Stimulated activated CD4-positive, alpha-beta T cell treated with anti-CD3 and anti-CD28 coated beads, Interleukin-1b, Interleukin-23, amount 100 ng/mL, for 4 hours (primary cell): ENCODE measurements around the gene KCTD12.

ENCODE experiments used
- DNase-seq, 2 donors: peaks; one replicate each; pipeline ENCODE4 v3.0.0-alpha.2; 2020; ENCODE audit warnings: low read depth in 2 of 2

KCTD12 gene

DNA sequence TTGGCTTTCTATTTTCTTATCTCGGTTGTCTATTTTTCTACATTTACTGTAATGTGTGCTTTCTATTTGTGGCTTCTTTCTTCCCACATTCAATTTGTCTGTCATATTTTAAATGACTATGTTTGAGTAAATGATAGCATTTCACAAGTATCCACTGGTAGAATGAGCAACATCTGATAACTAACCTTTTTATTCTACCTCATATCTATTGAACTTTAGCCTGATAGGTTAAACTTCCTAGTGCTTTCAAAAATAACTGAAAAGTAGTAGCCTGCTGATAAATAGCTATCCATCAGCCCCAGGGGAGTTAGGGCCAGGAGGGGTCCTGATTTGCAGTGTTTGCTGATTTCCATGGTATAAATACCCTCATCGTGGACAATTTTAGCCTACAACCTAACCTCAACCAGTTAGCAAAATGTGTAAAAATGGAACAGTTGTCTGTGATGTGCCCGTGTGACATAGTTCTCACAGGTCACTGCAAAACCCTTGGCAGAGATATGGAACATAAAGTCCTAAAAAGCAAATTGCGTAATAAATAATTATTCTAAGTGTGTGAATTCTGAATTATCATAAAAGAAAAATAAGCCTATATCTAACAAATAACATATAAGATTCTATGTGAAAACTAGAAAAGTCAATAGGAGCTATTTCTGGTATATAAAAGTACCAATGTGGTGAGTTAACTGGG lies 32.1 kb downstream of the KCTD12 start:
- DNase-seq = no peak

- no peak for DNase-seq
These were observed 32.7 kb downstream of the KCTD12 start for GRCh38 chr13:76853481-76853880.

DNA sequence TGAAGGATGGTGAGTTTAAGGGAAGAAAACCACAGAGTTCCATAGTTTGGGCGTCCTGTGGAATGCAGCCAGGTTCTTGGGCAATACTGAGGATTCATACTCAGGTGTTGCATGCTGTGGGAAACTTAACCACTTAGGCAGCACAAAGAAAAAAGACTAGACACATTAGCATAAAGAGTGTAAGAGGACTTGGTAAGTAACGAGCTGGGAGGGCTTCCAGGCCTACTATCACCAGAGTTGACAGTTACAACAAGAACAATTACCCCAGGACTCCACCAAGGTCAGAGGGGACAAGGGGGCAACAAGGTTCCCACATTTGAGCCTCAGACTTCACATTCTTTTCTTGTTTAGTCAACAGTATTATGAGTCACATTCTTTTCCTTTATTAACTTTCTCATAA lies 33.2 kb downstream of the KCTD12 start:
- DNase-seq = no peak

DNA sequence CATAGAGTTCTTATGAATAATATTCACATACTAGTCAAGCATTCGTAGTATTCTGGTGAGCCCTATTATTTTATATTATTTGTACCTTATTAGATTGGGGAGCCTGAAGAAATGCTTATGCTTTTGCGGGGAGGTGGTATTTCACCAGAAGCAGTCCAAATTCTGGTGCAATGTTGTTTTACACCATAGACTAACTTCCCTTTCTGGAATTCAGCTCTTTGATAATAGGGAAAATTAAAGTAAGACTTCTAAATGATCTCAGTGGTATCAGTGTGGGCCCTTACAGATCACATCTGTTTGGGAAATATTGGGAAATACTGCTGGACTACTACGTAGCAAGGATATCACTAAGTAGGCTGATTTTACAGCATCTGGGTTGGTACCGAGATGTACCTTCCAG lies 34.2 kb downstream of the KCTD12 start:
- no peak for DNase-seq

- no peak for DNase-seq
These were observed 36.7 kb downstream of the KCTD12 start for GRCh38 chr13:76849493-76849892.

- no peak for DNase-seq
These were observed 37.6 kb downstream of the KCTD12 start for GRCh38 chr13:76848596-76848995.

DNA sequence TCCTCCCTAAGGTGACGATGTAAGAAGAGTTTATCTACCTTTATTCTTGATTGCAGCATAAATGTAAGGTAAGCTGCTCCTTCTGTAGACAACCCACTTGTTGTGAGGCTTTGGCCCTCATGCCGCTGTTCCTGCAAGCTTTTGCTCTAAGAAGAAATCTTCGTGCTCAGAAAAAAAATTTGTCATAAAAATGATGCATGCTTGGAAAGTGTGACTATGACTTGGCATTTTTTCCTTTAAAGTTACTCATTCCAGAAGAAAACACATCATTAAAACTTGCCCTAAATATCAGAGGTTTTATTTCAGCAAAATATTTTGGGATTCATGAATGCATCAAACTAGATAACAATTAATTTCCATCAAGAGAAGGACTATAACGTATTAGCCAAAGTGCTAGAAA lies 39.8 kb downstream of the KCTD12 start:
- no peak for DNase-seq

GRCh38 chr13:76845865-76846264 lies 40.3 kb downstream of the KCTD12 start:
- no peak for DNase-seq

- DNase-seq = no peak
These were observed 40.8 kb downstream of the KCTD12 start for GRCh38 chr13:76845367-76845766.

GRCh38 chr13:76837801-76838200 lies 48.4 kb downstream of the KCTD12 start:
- no peak for DNase-seq

GRCh38 chr13:76836311-76836710 lies 49.9 kb downstream of the KCTD12 start:
- no peak for DNase-seq

- DNase-seq = no peak
These were observed 52.7 kb downstream of the KCTD12 start for GRCh38 chr13:76833441-76833954.

DNA sequence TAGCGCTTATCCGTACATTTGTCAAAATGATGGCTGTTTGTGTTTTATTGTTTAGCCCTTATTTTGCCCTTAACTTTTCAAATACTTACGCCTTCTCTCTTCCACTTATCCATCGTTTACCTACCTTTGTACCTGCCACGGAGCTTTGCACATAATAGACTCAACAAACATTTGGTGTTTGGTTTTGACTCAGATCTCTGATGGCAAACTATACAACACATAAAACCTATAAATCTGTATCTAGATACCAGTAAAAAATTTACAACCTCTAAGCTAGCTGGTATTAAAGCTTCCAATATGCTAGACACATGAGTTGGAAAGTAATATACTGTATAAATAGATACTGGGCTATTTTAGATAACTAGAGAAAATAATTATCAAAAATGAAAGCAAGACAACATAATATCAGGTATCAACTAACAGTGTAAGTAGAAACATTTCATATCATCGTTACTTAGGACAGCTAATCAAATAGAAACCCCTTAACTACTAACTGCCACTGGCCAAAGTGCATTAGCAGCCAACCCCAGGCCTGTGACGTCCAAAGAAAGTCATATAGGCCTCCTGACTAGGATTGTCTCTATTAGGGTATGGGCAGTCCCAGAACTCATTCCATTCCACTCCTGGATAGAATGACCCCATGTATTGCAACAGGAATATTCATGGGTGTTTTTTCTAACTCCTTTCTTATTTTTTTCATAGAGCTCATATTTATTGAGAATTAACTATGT lies 53.8 kb downstream of the KCTD12 start:
- no peak for DNase-seq

DNA sequence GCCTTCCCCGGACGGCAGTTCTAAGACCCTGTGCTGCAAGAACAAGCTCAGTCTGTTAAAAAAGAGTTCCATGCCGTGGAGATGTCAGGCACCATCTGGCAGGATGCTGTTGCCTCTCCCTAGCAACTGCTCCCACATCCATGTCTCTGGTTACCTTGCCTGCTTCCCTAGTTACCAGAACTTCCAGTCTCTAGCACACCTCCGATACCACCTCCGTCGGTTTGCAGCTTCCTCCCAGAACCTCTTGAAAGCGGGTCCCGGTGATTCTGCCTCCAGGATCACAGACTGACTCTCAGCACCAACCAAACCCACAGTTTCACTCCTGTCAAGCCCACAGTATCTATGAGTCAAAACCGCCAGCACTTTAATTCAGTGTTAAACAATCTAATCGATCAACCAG lies 55.4 kb downstream of the KCTD12 start:
- DNase-seq = no peak
